ENCODE data around the gene ANKEF1.

Gene ANKEF1

DNA sequence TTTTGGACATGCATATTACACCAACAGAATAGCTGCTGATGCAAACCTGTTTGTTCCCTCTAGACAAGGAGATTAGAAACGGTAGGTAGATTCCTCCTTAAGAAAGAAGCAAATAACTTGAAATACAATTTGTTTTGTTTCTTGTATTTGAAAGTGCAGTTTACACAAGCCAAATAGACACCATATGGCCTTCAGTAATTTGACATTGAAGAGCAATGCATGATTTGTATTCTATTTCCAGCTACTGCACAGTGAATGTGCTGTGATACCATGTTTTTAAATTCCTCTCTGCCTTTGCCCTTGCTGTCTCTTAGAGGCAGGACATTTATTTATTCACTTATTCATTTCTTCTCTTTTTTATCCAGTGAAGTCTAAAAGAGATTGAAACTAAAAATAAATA lies 31.9 kb upstream of the ANKEF1 start:
- H3K9me2 ChIP-seq (replicated peaks; ENCODE audit: low read depth, low read length) = no peaks in the 10 kb centered on the region
- no peaks in the 10 kb centered on the region for H3K27me3 ChIP-seq (ENCODE audit: insufficient read depth, low read length, poor library complexity, severe bottlenecking)
- TF ChIP-seq EZH2phosphoT487 (IDR thresholded peaks at IDR 0.05; ENCODE audit: borderline replicate concordance) = no peak
- TF ChIP-seq, protein P1, sequence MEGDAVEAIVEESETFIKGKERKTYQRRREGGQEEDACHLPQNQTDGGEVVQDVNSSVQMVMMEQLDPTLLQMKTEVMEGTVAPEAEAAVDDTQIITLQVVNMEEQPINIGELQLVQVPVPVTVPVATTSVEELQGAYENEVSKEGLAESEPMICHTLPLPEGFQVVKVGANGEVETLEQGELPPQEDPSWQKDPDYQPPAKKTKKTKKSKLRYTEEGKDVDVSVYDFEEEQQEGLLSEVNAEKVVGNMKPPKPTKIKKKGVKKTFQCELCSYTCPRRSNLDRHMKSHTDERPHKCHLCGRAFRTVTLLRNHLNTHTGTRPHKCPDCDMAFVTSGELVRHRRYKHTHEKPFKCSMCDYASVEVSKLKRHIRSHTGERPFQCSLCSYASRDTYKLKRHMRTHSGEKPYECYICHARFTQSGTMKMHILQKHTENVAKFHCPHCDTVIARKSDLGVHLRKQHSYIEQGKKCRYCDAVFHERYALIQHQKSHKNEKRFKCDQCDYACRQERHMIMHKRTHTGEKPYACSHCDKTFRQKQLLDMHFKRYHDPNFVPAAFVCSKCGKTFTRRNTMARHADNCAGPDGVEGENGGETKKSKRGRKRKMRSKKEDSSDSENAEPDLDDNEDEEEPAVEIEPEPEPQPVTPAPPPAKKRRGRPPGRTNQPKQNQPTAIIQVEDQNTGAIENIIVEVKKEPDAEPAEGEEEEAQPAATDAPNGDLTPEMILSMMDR (conservative IDR thresholded peaks at IDR 0.05; ENCODE audit: low read length) = no peak
- H4K20me1 ChIP-seq (ENCODE audit: insufficient read depth, low read length, poor library complexity, severe bottlenecking) = no peaks in the 10 kb centered on the region
- H3K79me2 ChIP-seq (ENCODE audit: insufficient read depth, low read length) = no peaks in the 10 kb centered on the region
- no peak overlapping the region for H3K9ac ChIP-seq (ENCODE audit: low read depth, low read length, poor library complexity, severe bottlenecking)
- H3K4me3 ChIP-seq (ENCODE audit: low read length, poor library complexity, severe bottlenecking) = no peak overlapping the region
- no peaks in the 10 kb centered on the region for H3K4me1 ChIP-seq (ENCODE audit: insufficient read depth, low read length, poor library complexity, severe bottlenecking)
- H2AFZ ChIP-seq (ENCODE audit: low read length) = no peak overlapping the region
- H3K4me2 ChIP-seq (ENCODE audit: low read depth, low read length, poor library complexity, severe bottlenecking) = no peak overlapping the region
- no peaks in the 10 kb centered on the region for H3K9me3 ChIP-seq (ENCODE audit: insufficient read depth, low read depth, low read length)
- no peaks in the 10 kb centered on the region for H3K36me3 ChIP-seq (ENCODE audit: insufficient read depth, low read length)
- H3F3A ChIP-seq (ENCODE audit: low read depth) = no peaks in the 10 kb centered on the region

DNA sequence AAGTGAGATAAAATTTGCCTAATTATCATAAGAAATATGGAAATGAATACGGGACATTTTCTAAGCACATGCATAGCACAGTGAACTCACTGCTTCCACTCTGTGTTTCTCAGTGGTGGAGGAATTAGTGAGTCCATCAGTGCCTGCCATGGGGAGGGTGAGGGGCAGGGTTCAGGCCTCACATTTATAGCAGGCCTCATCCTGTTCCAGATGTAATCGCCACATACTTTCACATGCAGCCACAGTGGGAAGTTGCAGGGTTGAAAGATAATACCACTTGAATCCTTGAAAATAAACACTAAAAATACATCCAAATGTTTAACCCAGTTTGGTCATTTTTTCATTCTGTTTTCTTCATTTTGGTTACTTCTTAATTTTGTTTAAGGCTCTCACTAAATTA lies 29.9 kb upstream of the ANKEF1 start:
- Histone ChIP-seq H3K27me3 (ENCODE audit: insufficient read depth, low read length, poor library complexity, severe bottlenecking) (no peaks in the 10 kb centered on the region), H2AFZ (ENCODE audit: low read length) (no peak overlapping the region), H3K4me2 (ENCODE audit: low read depth, low read length, poor library complexity, severe bottlenecking) (no peak overlapping the region), H3K4me3 (ENCODE audit: low read length, poor library complexity, severe bottlenecking) (no peak overlapping the region), H3K79me2 (ENCODE audit: insufficient read depth, low read length) (no peaks in the 10 kb centered on the region), H3F3A (ENCODE audit: low read depth) (no peaks in the 10 kb centered on the region), H4K20me1 (ENCODE audit: insufficient read depth, low read length, poor library complexity, severe bottlenecking) (no peaks in the 10 kb centered on the region), H3K9me3 (ENCODE audit: insufficient read depth, low read depth, low read length) (no peaks in the 10 kb centered on the region), H3K9ac (ENCODE audit: low read depth, low read length, poor library complexity, severe bottlenecking) (no peak overlapping the region), H3K9me2 (replicated peaks; ENCODE audit: low read depth, low read length) (no peaks in the 10 kb centered on the region), H3K36me3 (ENCODE audit: insufficient read depth, low read length) (no peaks in the 10 kb centered on the region), H3K4me1 (ENCODE audit: insufficient read depth, low read length, poor library complexity, severe bottlenecking) (no peaks in the 10 kb centered on the region)
- TF ChIP-seq, protein P1 (conservative IDR thresholded peaks at IDR 0.05; ENCODE audit: low read length) = no peak
- TF ChIP-seq EZH2phosphoT487 (IDR thresholded peaks at IDR 0.05; ENCODE audit: borderline replicate concordance) = no peak

DNA sequence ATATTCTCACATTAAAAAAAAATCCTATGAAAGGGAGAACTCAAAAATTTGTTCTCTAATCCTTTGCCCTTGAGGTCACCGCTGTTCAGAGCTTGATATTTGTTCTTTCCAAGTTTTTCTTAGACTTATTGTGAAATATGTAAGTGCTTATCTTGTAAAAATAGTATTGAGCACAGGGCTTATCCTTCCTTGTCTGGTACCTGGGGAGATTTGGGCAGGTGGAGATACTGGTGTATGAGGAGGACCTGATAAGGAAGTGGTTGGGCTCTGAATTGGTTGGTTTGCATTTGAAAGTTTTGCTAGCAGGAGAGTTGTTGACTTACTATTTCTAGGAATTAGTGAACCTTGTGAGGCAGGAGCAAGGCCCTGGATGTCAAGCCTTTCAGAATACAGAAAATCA lies 28.9 kb upstream of the ANKEF1 start:
- Histone ChIP-seq H4K20me1 (ENCODE audit: insufficient read depth, low read length, poor library complexity, severe bottlenecking) (no peaks in the 10 kb centered on the region), H3K4me2 (ENCODE audit: low read depth, low read length, poor library complexity, severe bottlenecking) (no peak overlapping the region), H3K36me3 (ENCODE audit: insufficient read depth, low read length) (no peaks in the 10 kb centered on the region), H3K9me3 (ENCODE audit: insufficient read depth, low read depth, low read length) (no peaks in the 10 kb centered on the region), H2AFZ (ENCODE audit: low read length) (no peak overlapping the region), H3K9me2 (replicated peaks; ENCODE audit: low read depth, low read length) (no peaks in the 10 kb centered on the region), H3K27me3 (ENCODE audit: insufficient read depth, low read length, poor library complexity, severe bottlenecking) (no peaks in the 10 kb centered on the region), H3F3A (ENCODE audit: low read depth) (no peaks in the 10 kb centered on the region), H3K4me3 (ENCODE audit: low read length, poor library complexity, severe bottlenecking) (no peak overlapping the region), H3K9ac (ENCODE audit: low read depth, low read length, poor library complexity, severe bottlenecking) (no peak overlapping the region), H3K79me2 (ENCODE audit: insufficient read depth, low read length) (no peaks in the 10 kb centered on the region), H3K4me1 (ENCODE audit: insufficient read depth, low read length, poor library complexity, severe bottlenecking) (no peaks in the 10 kb centered on the region)
- TF ChIP-seq EZH2phosphoT487 (IDR thresholded peaks at IDR 0.05; ENCODE audit: borderline replicate concordance) = no peak
- TF ChIP-seq, protein P1 (conservative IDR thresholded peaks at IDR 0.05; ENCODE audit: low read length) = no peak
